H9 (cell line): ENCODE results near the gene TH. TPM values are rescaled to one million over a fixed set of nuclear protein-coding genes. Genes with fewer than 3 reads are reported as not detected.

Experiments used
- DNase-seq: peaks from one replicate; pipeline ENCODE4 v3.0.0-alpha.2; 2017
- H2AFZ ChIP-seq: one replicate; pipeline ENCODE4 v1.6.1; 2013; ENCODE audit warnings: mild to moderate bottlenecking, low read length, control low read depth, moderate library complexity
- H2AK5ac ChIP-seq: 2 replicates; pipeline ENCODE4 v1.6.1; 2013; ENCODE audit warnings: low read length, control low read depth, mixed read lengths; ENCODE audit not compliant: insufficient read length
- H2BK120ac ChIP-seq: one replicate; pipeline ENCODE4 v1.6.1; 2013; ENCODE audit warnings: low read depth, mild to moderate bottlenecking, low read length, control low read depth, inconsistent platforms; ENCODE audit not compliant: poor library complexity, severe bottlenecking
- H2BK12ac ChIP-seq: 2 replicates; pipeline ENCODE4 v1.6.1; 2013; ENCODE audit warnings: low read length, control low read depth, mixed read lengths, low read depth; ENCODE audit not compliant: insufficient read length
- H2BK15ac ChIP-seq: 2 replicates; pipeline ENCODE4 v1.6.1; 2013; ENCODE audit warnings: low read depth, low read length, control low read depth
- H2BK20ac ChIP-seq: one replicate; pipeline ENCODE4 v1.6.1; 2013; ENCODE audit warnings: low read depth, mild to moderate bottlenecking, low read length, control low read depth, inconsistent platforms; ENCODE audit not compliant: poor library complexity, severe bottlenecking
- H2BK5ac ChIP-seq: 2 replicates; pipeline ENCODE4 v1.6.1; 2013; ENCODE audit warnings: low read length, control low read depth, mixed read lengths; ENCODE audit not compliant: insufficient read length
- H3K14ac ChIP-seq: 2 replicates; pipeline ENCODE4 v1.6.1; 2013; ENCODE audit warnings: low read length, control low read depth; ENCODE audit not compliant: insufficient read depth
- H3K18ac ChIP-seq: 2 replicates; pipeline ENCODE4 v1.6.1; 2013; ENCODE audit warnings: low read depth, mild to moderate bottlenecking, mixed read lengths, low read length, control low read depth; ENCODE audit not compliant: insufficient read length
- H3K23ac ChIP-seq: 2 replicates; pipeline ENCODE4 v1.6.1; 2013; ENCODE audit warnings: low read length, control low read depth, mixed read lengths, low read depth; ENCODE audit not compliant: insufficient read length
- H3K23me2 ChIP-seq: 2 replicates; pipeline ENCODE4 v1.6.1; 2013; ENCODE audit warnings: low read depth, mild to moderate bottlenecking, mixed read lengths, low read length, control low read depth; ENCODE audit not compliant: insufficient read length, poor library complexity, severe bottlenecking
- H3K27ac ChIP-seq: 2 replicates; pipeline ENCODE4 v1.5.1; 2013; ENCODE audit warnings: low read length, control low read depth, mixed read lengths, low read depth; ENCODE audit not compliant: insufficient read length
- H3K27me3 ChIP-seq: 2 replicates; pipeline ENCODE4 v1.6.1; 2013; ENCODE audit warnings: low read length, control low read depth, inconsistent platforms; ENCODE audit not compliant: insufficient read depth
- H3K4ac ChIP-seq: 2 replicates; pipeline ENCODE4 v1.6.1; 2013; ENCODE audit warnings: low read depth, mild to moderate bottlenecking, control low read depth, inconsistent platforms, low read length, moderate library complexity
- H3K4me1 ChIP-seq: 2 replicates; pipeline ENCODE4 v1.6.1; 2013; ENCODE audit warnings: low read length, control low read depth, inconsistent platforms; ENCODE audit not compliant: insufficient read depth
- H3K4me2 ChIP-seq: 2 replicates; pipeline ENCODE4 v1.6.1; 2013; ENCODE audit warnings: low read length, control low read depth, mixed read lengths; ENCODE audit not compliant: insufficient read length, insufficient read depth
- H3K56ac ChIP-seq: 2 replicates; pipeline ENCODE4 v1.6.1; 2013; ENCODE audit warnings: low read depth, mild to moderate bottlenecking, mixed read lengths, low read length, control low read depth; ENCODE audit not compliant: insufficient read length
- H3K79me1 ChIP-seq: 2 replicates; pipeline ENCODE4 v1.6.1; 2013; ENCODE audit warnings: low read depth, mild to moderate bottlenecking, moderate library complexity, low read length, control low read depth, inconsistent platforms; ENCODE audit not compliant: insufficient read depth, poor library complexity, severe bottlenecking
- H3K79me2 ChIP-seq: 2 replicates; pipeline ENCODE4 v1.6.1; 2013; ENCODE audit warnings: low read length, control low read depth, inconsistent platforms; ENCODE audit not compliant: insufficient read depth
- H3K9ac ChIP-seq: 2 replicates; pipeline ENCODE4 v1.6.1; 2013; ENCODE audit warnings: low read length, control low read depth, mixed read lengths; ENCODE audit not compliant: insufficient read length; ENCODE audit errors: extremely low read depth
- H3K9me3 ChIP-seq: one replicate; pipeline ENCODE4 v1.6.1; 2013; ENCODE audit warnings: low read depth, low read length, inconsistent platforms; ENCODE audit not compliant: control insufficient read depth
- H3T11ph ChIP-seq: one replicate; pipeline ENCODE4 v1.6.1; 2013; ENCODE audit warnings: mild to moderate bottlenecking, low read length, control low read depth, inconsistent platforms
- H4K20me1 ChIP-seq: one replicate; pipeline ENCODE4 v1.6.1; 2013; ENCODE audit not compliant: control insufficient read depth, insufficient read length, insufficient read depth
- H4K5ac ChIP-seq: 2 replicates; pipeline ENCODE4 v1.6.1; 2013; ENCODE audit warnings: low read depth, mild to moderate bottlenecking, mixed read lengths, low read length, control low read depth; ENCODE audit not compliant: insufficient read length
- H4K8ac ChIP-seq: replicated peaks from 2 replicates; pipeline ENCODE4 v1.6.1; 2013; ENCODE audit warnings: low read length, control low read depth, mixed read lengths, low read depth; ENCODE audit not compliant: insufficient read length
- H4K91ac ChIP-seq: 2 replicates; pipeline ENCODE4 v1.6.1; 2013; ENCODE audit warnings: low read depth, mild to moderate bottlenecking, moderate library complexity, mixed read lengths, low read length, control low read depth; ENCODE audit not compliant: insufficient read length
- H3K27ac Mint-ChIP-seq, 3 experiments: 2 replicates in 2 of 3; 3 replicates in 1 of 3; pipeline ENCODE4 v1.8.0; 2020 to 2021; ENCODE audit warnings: mixed read lengths in 3 of 3, mild to moderate bottlenecking in 1 of 3, moderate library complexity in 1 of 3
- H3K27me3 Mint-ChIP-seq: 2 replicates; pipeline ENCODE4 v1.8.0; 2021; ENCODE audit warnings: low read depth, mild to moderate bottlenecking, moderate library complexity, mixed read lengths
- H3K36me3 Mint-ChIP-seq, 3 experiments: 2 replicates in 2 of 3; 3 replicates in 1 of 3; pipeline ENCODE4 v1.8.0; 2020 to 2021; ENCODE audit warnings: low read depth in 3 of 3, mixed read lengths in 3 of 3; ENCODE audit not compliant: insufficient read depth in 1 of 3
- H3K4me1 Mint-ChIP-seq, 2 experiments: 2 replicates each; pipeline ENCODE4 v1.8.0; 2020; ENCODE audit warnings: mixed read lengths in 2 of 2
- H3K4me3 Mint-ChIP-seq, 2 experiments: 2 replicates in 1 of 2; 3 replicates in 1 of 2; pipeline ENCODE4 v1.8.0; 2020 to 2021; ENCODE audit warnings: mild to moderate bottlenecking in 2 of 2, mixed read lengths in 2 of 2, moderate library complexity in 1 of 2
- H3K9me3 Mint-ChIP-seq, 2 experiments: 2 replicates in 1 of 2; 3 replicates in 1 of 2; pipeline ENCODE4 v1.8.0; 2020; ENCODE audit warnings: mild to moderate bottlenecking in 2 of 2, mixed read lengths in 2 of 2, moderate library complexity in 1 of 2
- WGBS: extraction: QIAGEN DNeasy Blood & Tissue Kit; methylation state at CpG from one replicate; pipeline ENCODE4 v1.1.7; 2013; ENCODE audit warnings: missing lambda C conversion rate, low lambda C conversion rate, mixed read lengths; ENCODE audit not compliant: insufficient read length; ENCODE audit errors: extremely low coverage; 5-methylcytosine and 5-hydroxymethylcytosine counted together
- total RNA-seq: library from RNA; stranded (reverse); gene quantifications from 2 replicates; pipeline ENCODE4 v1.2.1, GENCODE V29; 2021
- TF ChIP-seq, protein P1 (sequence below): fragments of 200-600 bp; sonication (generic); conservative IDR thresholded peaks from 3 replicates; pipeline ENCODE4 v1.8.0; 2021; ENCODE audit warnings: antibody characterized with exemption, mild to moderate bottlenecking

Gene TH
- total RNA-seq, 1 experiment from 2014 or later: not detected

DNA sequence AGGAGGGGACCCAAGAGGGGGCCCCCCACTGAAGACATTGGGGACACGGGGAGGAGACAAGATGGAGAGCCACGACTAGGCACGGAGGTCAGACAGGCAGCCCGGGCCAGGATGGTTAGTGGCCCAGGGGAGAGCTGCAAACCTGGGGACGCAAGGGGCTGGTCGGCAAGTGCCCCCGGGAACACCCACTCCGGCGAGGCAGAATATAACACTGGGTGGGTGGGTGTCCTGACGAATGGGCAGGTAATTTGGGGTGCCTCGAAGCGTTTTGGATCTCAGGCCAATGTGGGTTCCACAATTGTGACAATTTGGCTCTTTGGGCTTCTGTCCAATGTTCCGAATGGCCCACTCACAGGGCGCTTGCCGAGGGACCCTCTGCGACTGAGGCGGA is 42.3 kb downstream of the TH start:
- Histone ChIP-seq H3K9ac (no peak overlapping the region), H3K9me3 (no peaks in the 10 kb centered on the region), H2BK20ac (no peak overlapping the region), H3K14ac (no peak overlapping the region), H2BK5ac (no peak overlapping the region), H3K23me2 (no peaks in the 10 kb centered on the region), H3K27me3 (no peaks in the 10 kb centered on the region; the same call in 1 of the 2 replicates), H2BK120ac (no peak overlapping the region), H4K5ac (no peak overlapping the region), H4K20me1 (no peaks in the 10 kb centered on the region), H3K56ac (no peak overlapping the region), H3K4ac (no peak overlapping the region), H3K79me1 (no peaks in the 10 kb centered on the region), H3K4me1 (no peaks in the 10 kb centered on the region), H2AK5ac (no peak overlapping the region), H4K8ac (no peak overlapping the region), H2AFZ (no peak overlapping the region), H3K79me2 (no peaks in the 10 kb centered on the region), H3K4me2 (no peak overlapping the region), H2BK12ac (no peak overlapping the region), H3K23ac (no peak overlapping the region), H4K91ac (no peak overlapping the region), H3K27ac (no peak overlapping the region), H3T11ph (no peak overlapping the region), H2BK15ac (no peak overlapping the region), H3K18ac (no peak overlapping the region)
- H3K27ac Mint-ChIP-seq: no peak overlapping the region
- H3K9me3 Mint-ChIP-seq: peaks cover 4 to 9% of the 10 kb centered on the region in 2 experiments; a peak in 3 of 5 replicates
- peaks cover 0 to 3% (median 3%) of the 10 kb centered on the region in 3 experiments; a peak in 2 of 7 replicates for H3K36me3 Mint-ChIP-seq
- TF ChIP-seq, protein P1, sequence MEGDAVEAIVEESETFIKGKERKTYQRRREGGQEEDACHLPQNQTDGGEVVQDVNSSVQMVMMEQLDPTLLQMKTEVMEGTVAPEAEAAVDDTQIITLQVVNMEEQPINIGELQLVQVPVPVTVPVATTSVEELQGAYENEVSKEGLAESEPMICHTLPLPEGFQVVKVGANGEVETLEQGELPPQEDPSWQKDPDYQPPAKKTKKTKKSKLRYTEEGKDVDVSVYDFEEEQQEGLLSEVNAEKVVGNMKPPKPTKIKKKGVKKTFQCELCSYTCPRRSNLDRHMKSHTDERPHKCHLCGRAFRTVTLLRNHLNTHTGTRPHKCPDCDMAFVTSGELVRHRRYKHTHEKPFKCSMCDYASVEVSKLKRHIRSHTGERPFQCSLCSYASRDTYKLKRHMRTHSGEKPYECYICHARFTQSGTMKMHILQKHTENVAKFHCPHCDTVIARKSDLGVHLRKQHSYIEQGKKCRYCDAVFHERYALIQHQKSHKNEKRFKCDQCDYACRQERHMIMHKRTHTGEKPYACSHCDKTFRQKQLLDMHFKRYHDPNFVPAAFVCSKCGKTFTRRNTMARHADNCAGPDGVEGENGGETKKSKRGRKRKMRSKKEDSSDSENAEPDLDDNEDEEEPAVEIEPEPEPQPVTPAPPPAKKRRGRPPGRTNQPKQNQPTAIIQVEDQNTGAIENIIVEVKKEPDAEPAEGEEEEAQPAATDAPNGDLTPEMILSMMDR: no peak
- no CpG with 5 or more reads among the region's 17 CpGs for WGBS
- DNase-seq: no peak
- H3K27me3 Mint-ChIP-seq: peaks cover 54% of the 10 kb centered on the region
- peaks cover 0 to 26% of the 10 kb centered on the region in 2 experiments; a peak in 2 of 4 replicates for H3K4me1 Mint-ChIP-seq
- no peak overlapping the region for H3K4me3 Mint-ChIP-seq
